GM15510 (cell line): ENCODE measurements around the gene SUGCT.

Experiments used
- POLR2A ChIP-seq: IDR thresholded peaks from 3 replicates; pipeline ENCODE4 v1.6.1; 2011; ENCODE audit warnings: borderline replicate concordance; ENCODE audit not compliant: insufficient read length; ENCODE audit errors: extremely low read depth

The SUGCT gene

DNA sequence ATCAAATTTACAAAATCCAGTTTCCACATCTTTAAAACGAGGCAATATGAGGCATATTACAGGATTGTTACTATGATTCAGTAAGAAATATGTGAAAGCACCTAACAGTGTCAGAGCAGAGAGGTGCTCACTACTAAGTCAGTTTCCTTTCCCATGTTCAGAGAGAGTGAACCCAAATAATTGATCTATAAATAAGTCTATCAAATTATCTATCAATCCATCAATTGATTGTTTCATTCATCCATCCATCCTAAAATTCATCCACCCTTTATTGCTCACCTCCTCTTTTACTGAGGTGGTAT, 340.8 kb downstream of the SUGCT start:
- TF ChIP-seq POLR2A, result no peak

- no peak for TF ChIP-seq POLR2A
Observed at GRCh38 chr7:40477094-40477493, 342.3 kb downstream of the SUGCT start.

DNA sequence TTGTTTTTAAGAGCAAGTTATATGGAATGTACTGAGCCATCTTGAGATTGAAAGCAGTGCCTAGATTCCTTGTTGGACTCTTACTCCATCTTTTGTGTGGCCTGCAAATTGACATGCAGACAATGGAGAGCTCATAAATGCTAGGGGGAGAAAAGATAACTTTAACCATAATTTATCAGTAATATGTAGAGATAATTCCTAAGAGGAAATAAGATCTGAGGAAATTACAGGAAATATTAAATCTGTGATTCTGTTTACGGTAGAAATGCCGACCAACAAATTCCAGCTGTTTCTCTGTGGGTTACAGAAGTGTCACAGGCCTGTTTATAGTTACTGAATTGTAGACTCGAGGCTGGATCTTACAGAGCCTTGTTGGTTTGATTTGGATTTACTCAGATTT, 348.0 kb downstream of the SUGCT start:
- TF ChIP-seq POLR2A, result no peak

DNA sequence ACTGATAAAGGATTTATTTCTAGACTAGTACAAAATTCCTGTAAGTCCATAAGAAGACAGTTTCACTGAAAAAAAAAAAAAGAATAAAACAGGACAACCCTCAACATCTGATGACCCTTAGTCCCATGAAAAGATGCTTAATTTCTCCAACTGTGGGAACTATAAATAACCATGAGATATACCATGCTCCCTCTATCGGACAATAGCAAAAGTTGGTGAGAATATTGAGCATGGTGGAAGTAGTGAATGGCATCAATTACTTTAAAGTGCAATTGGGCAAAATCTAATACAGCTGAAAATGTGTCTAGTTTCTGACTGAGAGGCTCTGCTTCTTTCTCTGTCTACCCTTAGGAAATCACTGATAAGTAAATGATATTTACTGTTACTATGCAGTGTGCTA, 348.8 kb downstream of the SUGCT start:
- no peak for TF ChIP-seq POLR2A

DNA sequence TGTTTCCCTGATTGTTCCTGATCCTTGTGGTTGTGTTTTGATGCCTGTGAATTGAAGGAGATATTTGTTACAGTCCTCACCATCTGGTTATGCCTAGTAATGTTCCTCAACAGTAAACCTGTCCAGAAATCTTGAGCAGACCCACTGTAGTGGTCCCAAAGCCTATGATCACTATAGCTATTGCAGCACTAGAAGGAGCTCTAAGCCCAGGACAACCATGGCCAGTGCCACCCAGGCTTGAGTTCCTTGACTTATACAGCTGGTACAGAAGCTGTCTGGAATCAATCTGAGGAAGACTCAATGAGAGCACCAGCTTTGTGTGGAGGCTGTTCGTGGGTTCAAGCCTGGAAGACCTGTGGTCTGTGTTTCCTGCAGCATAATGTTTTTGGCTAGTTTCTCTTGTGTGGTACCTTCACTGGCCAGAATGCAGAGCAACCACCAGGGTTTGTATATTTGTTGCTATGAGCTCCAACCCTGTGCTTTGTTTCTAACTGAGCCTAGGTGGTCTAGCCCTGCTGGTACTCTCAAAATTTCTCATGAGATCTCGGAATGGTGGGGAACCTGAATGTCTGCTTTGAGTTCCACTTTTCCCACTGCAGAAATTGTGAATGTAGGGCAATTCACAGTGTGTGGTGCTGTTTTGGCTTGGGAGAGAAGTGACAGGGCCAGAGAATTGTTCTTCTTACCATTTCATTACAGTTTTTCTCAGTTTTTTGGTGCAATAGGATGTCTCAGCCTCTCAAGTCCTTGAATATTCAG, 355.2 kb downstream of the SUGCT start:
- TF ChIP-seq POLR2A, result no peak

DNA sequence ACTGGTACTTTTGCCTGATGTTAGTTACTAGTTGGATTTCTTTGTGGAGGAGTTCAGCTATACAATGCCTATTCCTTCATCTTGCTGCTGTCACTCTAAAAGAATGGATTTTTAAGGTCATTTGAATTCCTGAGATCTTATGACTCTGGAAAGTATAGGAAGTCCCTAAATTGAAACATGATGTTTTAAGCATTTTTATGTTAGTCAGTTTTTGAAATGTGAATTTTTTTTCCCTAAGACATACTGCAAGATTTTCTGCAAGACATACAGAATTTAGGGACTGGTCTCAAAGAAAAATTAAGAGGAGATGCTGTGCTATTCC, 355.8 kb downstream of the SUGCT start:
- TF ChIP-seq POLR2A, result no peak

- TF ChIP-seq POLR2A, result no peak
Observed at GRCh38 chr7:40492946-40493345, 358.1 kb downstream of the SUGCT start.

DNA sequence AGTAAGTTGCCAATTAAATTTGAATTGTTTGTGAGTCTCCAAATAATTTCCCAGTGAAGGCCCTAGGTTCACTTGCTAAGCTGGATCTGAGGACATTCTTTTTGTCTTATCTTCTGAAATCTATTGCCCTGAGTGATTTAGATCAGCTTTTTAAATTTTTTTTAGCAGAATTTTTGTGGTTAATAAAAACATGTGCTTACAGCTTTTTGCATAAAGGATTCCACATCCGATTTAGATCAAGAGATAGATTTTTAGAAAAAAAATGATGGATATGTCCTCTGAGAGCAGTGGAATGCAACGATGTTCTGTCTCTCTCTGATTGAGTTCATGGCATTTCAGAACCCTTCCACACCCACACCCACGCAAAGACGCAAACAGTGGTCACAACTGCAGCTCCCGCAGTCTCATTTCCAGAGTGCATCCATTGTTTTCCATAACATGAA, 358.8 kb downstream of the SUGCT start:
- TF ChIP-seq POLR2A, result no peak

DNA sequence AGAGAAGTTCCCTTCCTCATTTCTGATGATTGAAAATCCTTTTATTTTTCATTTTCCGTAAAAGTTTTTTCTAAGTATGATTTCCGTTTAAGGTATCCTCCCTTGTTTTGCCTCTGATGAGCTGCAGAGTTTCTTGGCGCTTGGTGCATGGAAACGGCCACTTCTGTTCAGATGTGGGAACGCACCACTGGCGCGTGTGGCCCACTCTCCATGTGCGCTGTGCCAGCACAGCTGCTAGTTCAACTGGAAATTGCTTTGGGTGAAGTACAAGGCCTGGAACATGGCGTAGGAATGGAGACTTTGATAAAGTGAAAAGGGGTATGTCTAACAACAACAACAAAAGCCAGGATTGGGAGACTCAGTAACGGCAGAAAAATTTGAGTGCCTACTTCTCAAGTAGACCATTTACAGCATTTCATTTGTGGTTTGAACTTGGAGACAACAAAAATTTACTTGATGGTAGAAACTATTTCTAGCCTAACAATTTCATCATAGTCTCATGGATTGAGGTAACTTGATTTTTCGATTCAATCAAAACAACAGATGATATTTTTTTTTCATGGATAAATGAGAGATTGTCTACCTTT, 364.2 kb downstream of the SUGCT start:
- TF ChIP-seq POLR2A, result no peak

DNA sequence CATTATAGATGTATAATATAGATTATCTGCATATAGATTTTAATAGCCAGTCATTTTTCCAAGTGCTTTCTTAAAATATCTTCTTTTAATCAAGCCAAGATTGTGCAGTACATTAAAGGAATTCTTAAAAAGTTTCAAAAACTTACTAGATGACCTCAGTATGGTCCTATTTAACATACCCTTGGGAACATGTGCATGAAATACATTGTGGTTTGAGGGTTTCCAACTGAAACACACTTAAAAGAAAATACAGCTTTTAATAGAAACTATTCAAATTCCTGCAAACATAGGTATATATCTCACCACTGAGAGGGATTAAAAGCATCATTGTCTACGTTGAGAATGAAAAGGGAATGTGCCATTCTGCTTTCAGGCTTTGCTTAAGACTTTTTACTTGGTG, 364.9 kb downstream of the SUGCT start:
- no peak for TF ChIP-seq POLR2A

- no peak for TF ChIP-seq POLR2A
Observed at GRCh38 chr7:40500219-40500618, 365.4 kb downstream of the SUGCT start.

DNA sequence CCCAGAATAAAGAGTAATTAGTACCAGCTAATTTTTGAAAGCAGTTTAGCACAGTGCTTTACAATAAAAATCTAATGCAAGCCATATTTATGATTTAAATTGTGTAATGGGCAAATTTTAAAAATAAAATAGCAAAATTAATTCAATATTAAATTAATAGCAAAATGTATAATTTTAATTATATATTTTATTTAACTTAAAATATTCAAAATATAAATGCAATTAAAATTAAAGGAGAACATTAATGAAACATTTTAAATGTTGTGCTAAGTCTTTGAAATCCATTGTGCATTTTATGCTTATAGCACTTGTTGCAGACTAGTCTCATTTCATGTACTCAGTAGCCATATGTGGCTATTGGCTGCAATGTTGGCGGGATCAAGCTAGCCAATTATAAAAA, 367.6 kb downstream of the SUGCT start:
- no peak for TF ChIP-seq POLR2A

DNA sequence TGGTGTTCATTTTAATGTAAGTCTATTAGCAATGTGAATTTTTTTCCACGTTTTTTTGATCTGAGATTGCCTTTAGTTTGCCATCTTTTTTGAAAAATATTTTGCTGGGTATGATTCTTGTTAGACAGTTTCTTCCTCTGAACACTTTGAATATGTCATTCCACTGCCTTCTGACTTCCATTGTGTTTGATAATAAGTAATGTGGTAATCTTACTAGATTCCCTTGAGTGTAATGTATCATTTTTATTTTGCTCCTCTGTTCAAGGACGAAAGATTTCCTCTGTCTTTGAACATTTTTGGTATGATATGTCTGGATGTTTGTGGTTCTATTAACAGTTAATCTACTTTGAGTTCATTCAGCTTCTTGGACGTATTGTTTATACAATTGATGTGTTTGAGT, 371.4 kb downstream of the SUGCT start:
- TF ChIP-seq POLR2A, result no peak

GRCh38 chr7:40507166-40507565, 372.4 kb downstream of the SUGCT start:
- TF ChIP-seq POLR2A, result no peak

- no peak for TF ChIP-seq POLR2A
Observed at GRCh38 chr7:40509287-40509996, 374.6 kb downstream of the SUGCT start.

- TF ChIP-seq POLR2A, result no peak
Observed at GRCh38 chr7:40516376-40516775, 381.6 kb downstream of the SUGCT start.
